C4-2B (cell line): Measurements from ENCODE around the gene IQSEC1.

Source experiments
- CTCF ChIP-seq: fragments of 450-650 bp; conservative IDR thresholded peaks from 2 replicates; pipeline ENCODE4 v1.5.1; 2017; ENCODE audit warnings: mild to moderate bottlenecking
- ZFX ChIP-seq: fragments of 450-650 bp; IDR thresholded peaks from 2 replicates; pipeline ENCODE4 v1.6.1; 2017

GRCh38 chr3:12865271-12865670 is 208.0 kb downstream of the IQSEC1 start:
- TF ChIP-seq CTCF: no peak
- no peak for TF ChIP-seq ZFX
